GM12865 (cell line): Measurements from ENCODE around the gene ZNF302.
A peak's percentile ranks its signal among the peaks of the same experiment; 100 is the strongest.

Experiments used
- DNase-seq: peaks from one replicate; pipeline ENCODE4 v3.0.0; 2010; ENCODE audit warnings: low read depth
- H3K4me3 ChIP-seq: 2 replicates; pipeline ENCODE4 v1.5.1; 2011; ENCODE audit warnings: mild to moderate bottlenecking, low read depth, low read length, control low read depth
- CTCF ChIP-seq: IDR thresholded peaks from 2 replicates; pipeline ENCODE4 v1.5.1; 2011; ENCODE audit warnings: low read length, control low read depth, low read depth, inconsistent platforms; ENCODE audit not compliant: insufficient read depth; ENCODE audit errors: missing control alignments

The ZNF302 gene

DNA sequence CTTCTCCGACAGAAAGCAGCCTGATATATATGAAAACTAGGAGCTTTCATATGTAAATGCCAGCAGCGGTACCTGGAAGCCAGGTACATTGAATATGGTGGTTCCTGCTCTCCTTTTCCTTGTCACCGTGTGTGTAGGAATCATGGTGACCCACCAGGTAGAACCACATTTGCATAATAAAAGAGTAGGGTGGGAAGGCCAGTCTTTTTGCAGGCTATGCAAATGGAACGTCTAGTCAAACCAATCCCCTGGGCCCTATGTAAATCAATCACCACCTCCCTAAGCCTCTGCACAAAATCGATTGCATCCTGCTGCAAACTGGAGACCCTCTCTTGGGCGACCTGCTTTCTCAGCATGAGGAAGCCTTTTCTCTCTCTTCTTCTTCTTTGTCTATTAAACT lies 34.4 kb downstream of the ZNF302 start:
- no peak for DNase-seq
- no peak for TF ChIP-seq CTCF
- no peak overlapping the region for H3K4me3 ChIP-seq

- TF ChIP-seq CTCF: peak; percentile 47
- no peak overlapping the region for H3K4me3 ChIP-seq
- peak; percentile 78 for DNase-seq
These were observed 35.1 kb downstream of the ZNF302 start for GRCh38 chr19:34712395-34713261.

GRCh38 chr19:34713262-34713637 lies 35.8 kb downstream of the ZNF302 start:
- DNase-seq: no peak
- no peak overlapping the region for H3K4me3 ChIP-seq
- no peak for TF ChIP-seq CTCF

GRCh38 chr19:34715357-34715756 lies 37.9 kb downstream of the ZNF302 start:
- no peak for TF ChIP-seq CTCF
- no peak for DNase-seq
- no peak overlapping the region for H3K4me3 ChIP-seq

- no peak for TF ChIP-seq CTCF
- no peak overlapping the region for H3K4me3 ChIP-seq
- no peak for DNase-seq
These were observed 44.9 kb downstream of the ZNF302 start for GRCh38 chr19:34722353-34722752.

DNA sequence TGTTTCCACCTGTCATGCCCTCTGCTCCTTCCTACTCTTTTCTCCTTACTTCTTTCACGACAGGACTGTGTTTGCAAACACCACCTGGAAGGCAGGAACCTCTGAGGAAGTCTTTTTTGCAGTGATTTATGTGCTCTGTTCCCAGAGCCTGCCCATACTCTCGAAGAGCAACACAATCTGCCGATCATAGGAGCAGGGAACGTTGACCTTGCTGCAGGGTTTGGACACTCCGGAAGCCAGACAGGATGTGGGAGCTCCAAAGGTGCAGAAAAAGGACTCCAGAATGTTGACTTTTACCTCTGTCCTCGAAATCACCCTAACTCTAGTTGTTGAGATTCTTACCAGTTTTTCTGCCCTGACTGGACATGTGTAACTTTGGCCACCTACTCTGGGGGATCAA lies 47.9 kb downstream of the ZNF302 start:
- DNase-seq: no peak
- no peak for TF ChIP-seq CTCF
- no peak overlapping the region for H3K4me3 ChIP-seq
